Measurements from ENCODE around the gene DDT.
A peak's percentile ranks its signal among the peaks of the same experiment; 100 is the strongest.
"Not testable (repeated sequence)": the region's sequence is repeated elsewhere in the genome, so short reads cannot be mapped to it uniquely, and the experiment has no call there.

The DDT gene

GRCh38 chr22:23949764-23950163, 24.5 kb downstream of the DDT start:
- DNase-seq = not testable (repeated sequence)

GRCh38 chr22:23947391-23947790, 26.9 kb downstream of the DDT start:
- not testable (repeated sequence) for DNase-seq

GRCh38 chr22:23940166-23940565, 34.1 kb downstream of the DDT start:
- not testable (repeated sequence) for DNase-seq

DNA sequence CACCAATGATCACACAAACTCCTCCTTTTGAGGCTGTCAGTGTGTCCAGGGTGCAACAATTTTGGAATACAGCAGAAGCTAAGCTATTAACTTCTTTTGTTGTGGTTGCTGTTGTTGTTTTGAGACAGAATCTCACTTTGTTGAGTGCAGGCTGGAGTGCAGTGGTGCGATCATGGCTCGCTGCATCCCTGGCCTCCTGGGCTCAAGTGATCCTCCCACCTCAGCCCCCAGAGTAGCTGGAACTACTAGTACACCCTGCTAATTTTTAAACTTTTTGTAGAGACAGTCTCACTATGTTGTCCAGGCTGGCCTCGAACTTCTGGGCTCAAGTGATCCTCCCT, 35.3 kb downstream of the DDT start:
- no peak for DNase-seq

DNA sequence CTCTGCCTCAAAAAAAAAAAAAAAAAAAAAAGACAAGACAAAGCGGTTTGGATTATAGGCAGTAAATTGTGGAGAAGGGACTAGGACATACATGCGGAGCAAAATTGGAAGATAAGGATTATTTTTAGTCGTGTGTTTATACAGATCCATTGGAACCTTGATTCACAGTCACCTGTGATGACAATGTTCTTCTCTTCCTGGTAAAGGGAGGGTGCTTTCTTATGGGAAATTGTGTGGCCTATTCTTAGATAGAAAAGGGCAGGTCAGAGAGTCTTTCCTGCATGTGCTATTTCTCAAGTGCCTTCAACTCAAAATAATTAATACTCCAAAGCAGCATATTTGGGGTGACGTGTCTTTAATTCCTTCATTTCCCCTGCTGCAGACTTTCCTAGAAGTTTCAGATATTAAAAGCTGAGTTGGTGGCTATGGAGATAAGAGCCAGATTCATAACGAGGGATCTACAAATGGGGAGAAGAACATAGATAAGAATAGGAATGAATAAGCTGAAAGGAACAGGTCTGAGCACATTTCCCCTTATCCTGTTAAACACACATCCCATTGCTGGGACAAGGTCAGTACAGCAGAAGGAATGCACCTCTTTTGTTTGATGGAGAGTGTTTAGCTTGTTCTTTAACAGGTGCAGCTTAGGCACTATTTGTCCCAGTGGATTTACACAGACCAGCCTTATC, 35.8 kb downstream of the DDT start:
- peak; percentile 56 for DNase-seq

DNA sequence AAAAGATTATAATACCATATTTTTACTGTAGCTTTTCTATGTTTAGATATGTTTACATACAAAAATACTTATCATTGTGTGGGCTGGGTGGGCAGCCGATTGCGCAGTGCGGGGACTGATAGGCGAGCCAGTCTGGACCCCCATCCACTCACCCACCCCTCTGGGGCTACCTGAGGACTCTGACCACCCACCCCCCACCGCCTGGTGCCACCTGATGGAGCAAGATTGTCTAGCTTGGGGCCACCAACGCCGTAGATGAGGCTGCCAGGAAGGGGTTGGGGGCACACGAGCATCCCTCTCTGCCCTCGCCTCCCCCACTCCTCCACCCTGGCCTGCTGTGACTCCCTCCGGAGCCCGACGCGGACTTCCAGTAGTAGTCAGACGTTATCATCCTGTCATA, 47.7 kb downstream of the DDT start:
- DNase-seq = no peak

DNA sequence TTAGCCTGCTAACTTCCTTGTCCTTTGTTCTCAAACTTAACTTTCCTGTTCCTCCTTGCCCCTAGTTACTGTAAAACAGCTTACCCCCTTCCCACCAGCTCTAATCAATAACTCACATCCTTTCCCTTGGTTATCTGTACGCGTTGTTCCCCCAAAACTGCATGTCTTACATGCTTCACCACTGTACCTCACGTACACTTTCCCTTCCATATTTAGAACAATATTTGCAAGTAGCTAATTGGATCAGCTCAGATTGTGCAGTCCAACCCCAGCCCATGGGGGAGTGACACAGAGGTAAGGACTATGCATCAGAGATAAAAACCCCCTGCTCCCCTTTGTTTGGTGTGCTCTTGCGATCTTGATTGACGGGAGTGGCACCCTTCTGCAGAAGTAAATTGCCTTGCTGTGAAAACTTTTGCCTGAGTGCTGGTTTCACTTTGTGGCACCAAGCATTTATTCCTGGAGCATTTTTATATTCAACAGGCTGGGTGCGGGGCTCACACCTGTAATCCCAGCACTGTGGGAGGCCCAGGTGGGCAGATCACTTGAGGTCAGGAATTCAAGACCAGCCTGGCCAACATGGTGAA, 49.1 kb downstream of the DDT start:
- no peak for DNase-seq

DNA sequence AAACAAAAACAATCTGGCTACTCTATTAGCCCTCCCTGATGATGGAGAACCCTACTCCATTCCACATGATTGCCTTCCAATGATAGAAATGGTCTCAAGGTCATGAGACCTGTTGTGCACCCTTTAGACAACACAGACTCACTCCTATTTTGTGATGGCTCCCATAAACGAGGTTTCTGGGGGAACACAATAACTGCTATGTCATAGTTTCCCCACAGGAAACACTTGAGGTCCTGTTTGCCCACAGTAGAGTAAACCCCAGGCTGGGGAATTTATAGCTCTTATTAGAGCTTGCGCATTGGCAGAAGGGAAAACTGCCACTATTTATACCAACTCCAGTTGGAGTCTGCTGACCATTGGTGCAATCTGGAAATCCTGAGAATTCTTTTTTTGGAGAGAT, 51.3 kb downstream of the DDT start:
- no peak for DNase-seq

- not testable (repeated sequence) for DNase-seq
Measured at GRCh38 chr22:23921586-23922201, 52.5 kb downstream of the DDT start.
